OCI-LY1 (cell line): ENCODE measurements around the gene FANK1.

Experiments
- H2AFZ ChIP-seq: fragments of 200-600 bp; sonication (generic), shearing (Covaris generic); 2 replicates; pipeline ENCODE4 v1.6.0; 2014; ENCODE audit warnings: antibody characterized with exemption, mild to moderate bottlenecking, low read length
- H3F3A ChIP-seq: fragments of 200-600 bp; sonication (generic), shearing (Covaris generic); 2 replicates; pipeline ENCODE4 v1.6.0; 2014; ENCODE audit warnings: mild to moderate bottlenecking, antibody characterized with exemption, low read length, moderate library complexity; ENCODE audit not compliant: insufficient read depth
- H3K27ac ChIP-seq: fragments of 200-600 bp; sonication (generic); 2 replicates; pipeline ENCODE4 v1.5.1; 2014; ENCODE audit warnings: low read length, mixed run types, mild to moderate bottlenecking, low read depth; ENCODE audit not compliant: poor library complexity, severe bottlenecking
- H3K27me3 ChIP-seq: fragments of 200-600 bp; sonication (generic); 2 replicates; pipeline ENCODE4 v1.6.0; 2014; ENCODE audit warnings: antibody characterized with exemption, mild to moderate bottlenecking, low read length, moderate library complexity; ENCODE audit not compliant: insufficient read depth
- H3K36me3 ChIP-seq: fragments of 200-600 bp; sonication (generic); 2 replicates; pipeline ENCODE4 v1.6.1; 2014; ENCODE audit warnings: mild to moderate bottlenecking, antibody characterized with exemption, low read length, moderate library complexity, mixed read lengths; ENCODE audit not compliant: insufficient read depth
- H3K4me1 ChIP-seq: fragments of 200-600 bp; sonication (generic); 2 replicates; pipeline ENCODE4 v1.5.1; 2014; ENCODE audit warnings: mild to moderate bottlenecking, low read length, moderate library complexity; ENCODE audit not compliant: insufficient read depth, severe bottlenecking
- H3K4me2 ChIP-seq: fragments of 200-600 bp; sonication (generic), shearing (Covaris generic); 2 replicates; pipeline ENCODE4 v1.6.1; 2014; ENCODE audit warnings: low read length
- H3K4me3 ChIP-seq: fragments of 200-600 bp; sonication (generic); 2 replicates; pipeline ENCODE4 v1.5.1; 2014; ENCODE audit warnings: low read length, low read depth, mild to moderate bottlenecking, mixed read lengths; ENCODE audit not compliant: poor library complexity, severe bottlenecking
- H3K79me2 ChIP-seq: fragments of 200-600 bp; shearing (Covaris generic); 2 replicates; pipeline ENCODE4 v1.6.1; 2016; ENCODE audit warnings: mixed run types, low read length, mixed read lengths; ENCODE audit not compliant: insufficient read depth
- H3K9ac ChIP-seq: fragments of 200-600 bp; sonication (generic), shearing (Covaris generic); 2 replicates; pipeline ENCODE4 v1.6.1; 2014; ENCODE audit warnings: mild to moderate bottlenecking, low read length, mixed read lengths
- H3K9me2 ChIP-seq: fragments of 200-600 bp; sonication (generic), shearing (Covaris generic); 2 replicates; pipeline ENCODE4 v1.6.1; 2014; ENCODE audit warnings: low read depth, mild to moderate bottlenecking, low read length, mixed read lengths
- H3K9me3 ChIP-seq: fragments of 200-600 bp; shearing (Covaris generic); 2 replicates; pipeline ENCODE4 v1.6.1; 2014; ENCODE audit warnings: low read length, mixed read lengths
- H4K20me1 ChIP-seq: fragments of 200-600 bp; sonication (generic), shearing (Covaris generic); 2 replicates; pipeline ENCODE4 v1.6.0; 2016; ENCODE audit warnings: mild to moderate bottlenecking, low read length; ENCODE audit not compliant: insufficient read depth
- EZH2 ChIP-seq: fragments of 200-600 bp; sonication (generic), shearing (Covaris generic); IDR thresholded peaks from 2 replicates; pipeline ENCODE4 v1.8.0; 2017; ENCODE audit warnings: borderline replicate concordance, mixed run types, mild to moderate bottlenecking, antibody characterized with exemption, low read length, moderate library complexity, mixed read lengths
- TF ChIP-seq, protein P1 (sequence below): fragments of 200-600 bp; sonication (generic), shearing (Covaris generic); IDR thresholded peaks from 2 replicates; pipeline ENCODE4 v1.5.1; 2017; ENCODE audit warnings: mild to moderate bottlenecking, antibody characterized with exemption, low read length, moderate library complexity, mixed read lengths

FANK1 gene

DNA sequence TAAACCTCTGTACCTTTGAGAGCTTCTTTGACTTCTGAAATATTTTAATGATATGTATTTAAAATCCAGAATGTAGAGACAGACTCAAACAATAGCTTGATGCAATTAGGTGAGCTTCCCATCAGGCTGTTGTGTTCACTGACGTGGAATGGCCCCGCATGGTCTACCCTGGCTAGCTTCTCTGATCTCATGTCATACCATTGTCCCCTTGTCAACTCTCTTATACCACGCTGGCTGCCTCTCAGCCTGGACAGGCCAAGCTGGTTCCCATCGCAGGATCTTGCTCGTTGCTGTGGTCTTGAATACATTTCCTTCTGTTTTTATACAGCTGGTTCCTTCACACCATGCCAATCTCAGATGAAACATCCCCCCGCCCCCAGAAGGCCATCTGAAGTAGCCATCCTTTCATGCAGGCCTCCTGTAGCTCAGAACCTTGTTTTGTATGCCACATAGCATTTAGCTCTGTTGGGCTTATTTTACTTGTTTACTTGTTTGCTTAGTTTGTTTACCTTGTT, 84.2 kb downstream of the FANK1 start:
- no peaks in the 10 kb centered on the region for H3K4me1 ChIP-seq
- H3K27ac ChIP-seq: no peak overlapping the region
- H3K27me3 ChIP-seq: no peaks in the 10 kb centered on the region
- no peaks in the 10 kb centered on the region for H4K20me1 ChIP-seq
- no peaks in the 10 kb centered on the region for H3K9me2 ChIP-seq
- H2AFZ ChIP-seq: no peak overlapping the region
- no peak overlapping the region for H3K4me2 ChIP-seq
- H3F3A ChIP-seq: no peaks in the 10 kb centered on the region
- H3K79me2 ChIP-seq: no peaks in the 10 kb centered on the region
- TF ChIP-seq, protein P1, sequence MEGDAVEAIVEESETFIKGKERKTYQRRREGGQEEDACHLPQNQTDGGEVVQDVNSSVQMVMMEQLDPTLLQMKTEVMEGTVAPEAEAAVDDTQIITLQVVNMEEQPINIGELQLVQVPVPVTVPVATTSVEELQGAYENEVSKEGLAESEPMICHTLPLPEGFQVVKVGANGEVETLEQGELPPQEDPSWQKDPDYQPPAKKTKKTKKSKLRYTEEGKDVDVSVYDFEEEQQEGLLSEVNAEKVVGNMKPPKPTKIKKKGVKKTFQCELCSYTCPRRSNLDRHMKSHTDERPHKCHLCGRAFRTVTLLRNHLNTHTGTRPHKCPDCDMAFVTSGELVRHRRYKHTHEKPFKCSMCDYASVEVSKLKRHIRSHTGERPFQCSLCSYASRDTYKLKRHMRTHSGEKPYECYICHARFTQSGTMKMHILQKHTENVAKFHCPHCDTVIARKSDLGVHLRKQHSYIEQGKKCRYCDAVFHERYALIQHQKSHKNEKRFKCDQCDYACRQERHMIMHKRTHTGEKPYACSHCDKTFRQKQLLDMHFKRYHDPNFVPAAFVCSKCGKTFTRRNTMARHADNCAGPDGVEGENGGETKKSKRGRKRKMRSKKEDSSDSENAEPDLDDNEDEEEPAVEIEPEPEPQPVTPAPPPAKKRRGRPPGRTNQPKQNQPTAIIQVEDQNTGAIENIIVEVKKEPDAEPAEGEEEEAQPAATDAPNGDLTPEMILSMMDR: no peak
- no peak for TF ChIP-seq EZH2
- no peak overlapping the region for H3K9ac ChIP-seq
- no peak overlapping the region for H3K4me3 ChIP-seq
- no peaks in the 10 kb centered on the region for H3K9me3 ChIP-seq
- H3K36me3 ChIP-seq: no peaks in the 10 kb centered on the region

DNA sequence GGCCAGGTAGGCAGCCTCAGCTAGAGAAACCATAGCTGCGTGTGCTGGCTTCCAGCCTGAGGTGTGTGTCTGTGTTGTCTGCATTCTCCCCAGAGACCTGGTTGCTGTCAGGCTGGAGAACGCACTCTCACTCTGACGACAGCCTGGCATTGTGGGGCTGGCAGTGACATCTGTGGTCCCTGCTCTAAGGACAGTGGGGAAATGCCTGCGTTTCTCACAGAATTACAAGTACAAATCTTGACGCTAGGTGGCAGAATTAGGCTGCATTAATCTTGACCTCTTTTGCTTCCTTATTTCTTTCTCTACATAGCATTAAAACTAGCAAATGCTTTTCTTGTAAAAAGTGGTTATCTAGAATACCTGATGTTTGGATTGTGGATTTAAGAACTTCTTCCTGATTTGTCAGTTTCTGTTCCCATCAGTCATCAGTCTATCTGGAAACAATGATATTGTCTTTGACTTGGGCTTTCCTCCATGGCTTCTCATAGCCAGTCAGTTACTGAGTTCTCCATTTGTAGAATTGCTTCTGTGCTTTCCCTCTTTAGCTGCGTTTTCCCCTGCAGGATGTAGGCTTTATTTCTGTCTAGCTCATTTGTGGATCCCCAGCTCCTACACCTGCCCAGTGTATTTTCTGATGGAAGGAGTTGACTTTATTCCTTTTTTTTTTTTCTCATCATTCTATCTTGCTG, 86.0 kb downstream of the FANK1 start:
- TF ChIP-seq EZH2: no peak
- TF ChIP-seq, protein P1: peak; percentile 68
- no peaks in the 10 kb centered on the region for H3K9me2 ChIP-seq
- no peaks in the 10 kb centered on the region for H3K27me3 ChIP-seq
- H3K9ac ChIP-seq: no peak overlapping the region
- H3K4me3 ChIP-seq: no peak overlapping the region
- no peak overlapping the region for H2AFZ ChIP-seq
- no peaks in the 10 kb centered on the region for H4K20me1 ChIP-seq
- no peaks in the 10 kb centered on the region for H3K36me3 ChIP-seq
- H3K79me2 ChIP-seq: no peaks in the 10 kb centered on the region
- H3K4me2 ChIP-seq: no peak overlapping the region
- no peak overlapping the region for H3K27ac ChIP-seq
- H3K9me3 ChIP-seq: no peaks in the 10 kb centered on the region
- H3K4me1 ChIP-seq: no peaks in the 10 kb centered on the region
- H3F3A ChIP-seq: no peaks in the 10 kb centered on the region

- no peaks in the 10 kb centered on the region for H3K4me1 ChIP-seq
- no peak overlapping the region for H3K27ac ChIP-seq
- no peaks in the 10 kb centered on the region for H3K9me3 ChIP-seq
- no peaks in the 10 kb centered on the region for H4K20me1 ChIP-seq
- H3K4me2 ChIP-seq: no peak overlapping the region
- H3F3A ChIP-seq: no peaks in the 10 kb centered on the region
- TF ChIP-seq EZH2: no peak
- TF ChIP-seq, protein P1: no peak
- H3K4me3 ChIP-seq: no peak overlapping the region
- H3K79me2 ChIP-seq: no peaks in the 10 kb centered on the region
- no peaks in the 10 kb centered on the region for H3K27me3 ChIP-seq
- no peak overlapping the region for H2AFZ ChIP-seq
- no peaks in the 10 kb centered on the region for H3K36me3 ChIP-seq
- no peak overlapping the region for H3K9ac ChIP-seq
- H3K9me2 ChIP-seq: no peaks in the 10 kb centered on the region
Measured at GRCh38 chr10:125983161-125983560, 86.8 kb downstream of the FANK1 start.
